ENCODE data around the gene KLHDC4. TPM values are rescaled to one million over a fixed set of nuclear protein-coding genes. Genes with fewer than 3 reads are reported as not detected.
A peak's percentile ranks its signal among the peaks of the same experiment; 100 is the strongest.

Gene KLHDC4
- total RNA-seq, 2 experiments from 2014 or later: 91.7 to 101 TPM

GRCh38 chr16:87702325-87702811 lies 63.4 kb downstream of the KLHDC4 start:
- H3K36me3 Mint-ChIP-seq (ENCODE audit: low read depth): peaks cover 36% of the 10 kb centered on the region
- ATAC-seq (peak; percentile 76), DNase-seq (peak; percentile 66)
- H3K9me3 Mint-ChIP-seq (ENCODE audit: insufficient read depth): no peaks in the 10 kb centered on the region
- peak overlapping the region; percentile 79 for H3K27ac Mint-ChIP-seq
- POLR2A ChIA-PET: interaction anchor here (1.8 kb wide), 1 partner anchor 63 kb away, joined by 6 read pairs; the partner anchor contains the start of gene KLHDC4
- CTCF ChIA-PET: interaction anchor here (0.9 to 2.3 kb wide), 3 partner anchors 66 to 254 kb away, joined by 3 to 11 read pairs (median 7); no protein-coding TSS in a partner anchor
- H3K4me1 Mint-ChIP-seq (ENCODE audit: low read depth): peaks cover 52% of the 10 kb centered on the region
- H3K27me3 Mint-ChIP-seq (ENCODE audit: low read depth): no peaks in the 10 kb centered on the region
- H3K4me3 Mint-ChIP-seq: peak overlapping the region; percentile 19

GRCh38 chr16:87701505-87701921 lies 64.3 kb downstream of the KLHDC4 start:
- Mint-ChIP-seq H3K4me1 (ENCODE audit: low read depth) (peaks cover 52% of the 10 kb centered on the region), H3K9me3 (ENCODE audit: insufficient read depth) (no peaks in the 10 kb centered on the region), H3K4me3 (no peak overlapping the region), H3K27me3 (ENCODE audit: low read depth) (no peaks in the 10 kb centered on the region), H3K36me3 (ENCODE audit: low read depth) (peaks cover 40% of the 10 kb centered on the region), H3K27ac (peak overlapping the region; percentile 46)
- POLR2A ChIA-PET: interaction anchor here (1.1 to 1.8 kb wide), 2 partner anchors 9 to 64 kb away, joined by 3 to 6 read pairs; partner anchors contain the start of gene KLHDC4
- DNase-seq (no peak), ATAC-seq (no peak)
- CTCF ChIA-PET: interaction anchor here (1.8 to 2.3 kb wide), 2 partner anchors 65 to 67 kb away, joined by 7 to 11 read pairs; no protein-coding TSS in a partner anchor

GRCh38 chr16:87701078-87701460 lies 64.7 kb downstream of the KLHDC4 start:
- ATAC-seq (no peak), DNase-seq (no peak)
- Mint-ChIP-seq H3K27ac (peak overlapping the region; percentile 34), H3K4me3 (no peak overlapping the region), H3K4me1 (ENCODE audit: low read depth) (peaks cover 52% of the 10 kb centered on the region), H3K36me3 (ENCODE audit: low read depth) (peaks cover 40% of the 10 kb centered on the region), H3K27me3 (ENCODE audit: low read depth) (no peaks in the 10 kb centered on the region), H3K9me3 (ENCODE audit: insufficient read depth) (no peaks in the 10 kb centered on the region)
- ChIA-PET POLR2A (interaction anchor here (1.1 to 1.8 kb wide), 2 partner anchors 9 to 65 kb away, joined by 3 to 6 read pairs; partner anchors contain the start of gene KLHDC4), CTCF (interaction anchor here (1.1 to 2.3 kb wide), 2 partner anchors 65 to 78 kb away, joined by 3 to 11 read pairs; no protein-coding TSS in a partner anchor)

GRCh38 chr16:87700406-87701077 lies 65.2 kb downstream of the KLHDC4 start:
- ChIA-PET POLR2A (interaction anchor here (1.1 to 1.8 kb wide), 2 partner anchors 10 to 65 kb away, joined by 3 to 6 read pairs; partner anchors contain the start of gene KLHDC4), CTCF (interaction anchor here (1.1 kb wide), 1 partner anchor 79 kb away, joined by 3 read pairs; no protein-coding TSS in a partner anchor)
- no peaks in the 10 kb centered on the region for H3K9me3 Mint-ChIP-seq (ENCODE audit: insufficient read depth)
- H3K36me3 Mint-ChIP-seq (ENCODE audit: low read depth): peaks cover 40% of the 10 kb centered on the region
- ATAC-seq (no peak), DNase-seq (peak; percentile 35)
- no peak overlapping the region for H3K4me3 Mint-ChIP-seq
- peak overlapping the region; percentile 34 for H3K27ac Mint-ChIP-seq
- no peaks in the 10 kb centered on the region for H3K27me3 Mint-ChIP-seq (ENCODE audit: low read depth)
- H3K4me1 Mint-ChIP-seq (ENCODE audit: low read depth): peaks cover 52% of the 10 kb centered on the region

- Mint-ChIP-seq H3K27ac (peak overlapping the region; percentile 25), H3K4me1 (ENCODE audit: low read depth) (peaks cover 44% of the 10 kb centered on the region), H3K27me3 (ENCODE audit: low read depth) (no peaks in the 10 kb centered on the region), H3K36me3 (ENCODE audit: low read depth) (peaks cover 33% of the 10 kb centered on the region), H3K4me3 (no peak overlapping the region), H3K9me3 (ENCODE audit: insufficient read depth) (no peaks in the 10 kb centered on the region)
- ChIA-PET POLR2A (no interaction called here), CTCF (no interaction called here)
- ATAC-seq (no peak), DNase-seq (no peak)
These were observed 67.0 kb downstream of the KLHDC4 start for GRCh38 chr16:87698676-87699199.

- peak overlapping the region; percentile 14 for H3K27ac Mint-ChIP-seq
- DNase-seq (no peak), ATAC-seq (no peak)
- peaks cover 39% of the 10 kb centered on the region for H3K4me1 Mint-ChIP-seq (ENCODE audit: low read depth)
- no peaks in the 10 kb centered on the region for H3K9me3 Mint-ChIP-seq (ENCODE audit: insufficient read depth)
- ChIA-PET CTCF (no interaction called here), POLR2A (no interaction called here)
- H3K4me3 Mint-ChIP-seq: no peak overlapping the region
- no peaks in the 10 kb centered on the region for H3K27me3 Mint-ChIP-seq (ENCODE audit: low read depth)
- H3K36me3 Mint-ChIP-seq (ENCODE audit: low read depth): peaks cover 28% of the 10 kb centered on the region
These were observed 67.5 kb downstream of the KLHDC4 start for GRCh38 chr16:87698241-87698640.

DNA sequence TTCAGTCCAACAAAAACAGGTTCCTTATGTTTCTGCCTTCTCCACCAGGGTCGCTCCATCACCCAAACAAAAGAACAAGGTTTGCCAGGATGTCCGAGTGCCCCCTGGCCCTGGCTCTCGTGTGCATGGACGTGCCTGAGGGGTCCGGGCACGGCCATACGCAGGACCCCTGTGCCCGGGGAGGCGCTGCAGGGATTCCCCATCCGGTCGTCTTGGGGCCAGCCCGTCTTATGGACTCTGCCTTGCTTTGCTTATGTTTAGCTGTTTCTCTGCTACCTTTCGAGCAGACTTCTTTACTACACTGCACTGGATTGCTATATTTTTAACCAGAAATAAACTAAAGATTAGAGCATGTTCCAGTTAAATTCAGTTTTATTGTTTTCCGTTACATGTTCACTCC lies 68.0 kb downstream of the KLHDC4 start:
- Mint-ChIP-seq H3K4me1 (ENCODE audit: low read depth) (peaks cover 34% of the 10 kb centered on the region), H3K27ac (no peak overlapping the region), H3K27me3 (ENCODE audit: low read depth) (no peaks in the 10 kb centered on the region), H3K4me3 (no peak overlapping the region), H3K36me3 (ENCODE audit: low read depth) (peaks cover 25% of the 10 kb centered on the region), H3K9me3 (ENCODE audit: insufficient read depth) (no peaks in the 10 kb centered on the region)
- DNase-seq: no peak
- CTCF ChIA-PET: no interaction called here
- POLR2A ChIA-PET: no interaction called here
- no peak for ATAC-seq

GRCh38 chr16:87697256-87697655 lies 68.5 kb downstream of the KLHDC4 start:
- DNase-seq (no peak), ATAC-seq (no peak)
- H3K4me1 Mint-ChIP-seq (ENCODE audit: low read depth): peaks cover 29% of the 10 kb centered on the region
- H3K27me3 Mint-ChIP-seq (ENCODE audit: low read depth): no peaks in the 10 kb centered on the region
- CTCF ChIA-PET: no interaction called here
- POLR2A ChIA-PET: no interaction called here
- no peaks in the 10 kb centered on the region for H3K9me3 Mint-ChIP-seq (ENCODE audit: insufficient read depth)
- H3K27ac Mint-ChIP-seq: no peak overlapping the region
- H3K4me3 Mint-ChIP-seq: no peak overlapping the region
- H3K36me3 Mint-ChIP-seq (ENCODE audit: low read depth): peaks cover 21% of the 10 kb centered on the region

DNA sequence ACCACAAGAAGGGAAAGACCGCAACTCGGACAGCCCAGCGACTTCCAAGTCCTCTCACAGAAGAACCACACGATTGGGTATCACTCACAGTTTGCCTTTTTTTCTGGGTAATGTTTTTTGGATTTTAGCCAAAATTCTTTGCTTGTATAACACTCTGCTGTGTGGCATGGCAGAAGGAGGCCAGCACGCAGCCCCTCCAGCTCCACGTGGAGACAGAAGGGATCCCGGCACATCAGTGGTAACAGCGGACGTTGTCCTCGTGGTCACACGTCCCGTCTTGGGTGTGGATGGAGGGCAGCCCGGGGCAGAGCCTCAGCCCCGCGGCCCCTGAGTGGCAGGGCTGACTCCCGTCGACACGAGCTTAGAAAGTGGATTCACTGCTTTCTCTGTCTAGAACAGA lies 69.1 kb downstream of the KLHDC4 start:
- no peak overlapping the region for H3K27ac Mint-ChIP-seq
- H3K27me3 Mint-ChIP-seq (ENCODE audit: low read depth): no peaks in the 10 kb centered on the region
- peaks cover 25% of the 10 kb centered on the region for H3K4me1 Mint-ChIP-seq (ENCODE audit: low read depth)
- no peak for DNase-seq
- CTCF ChIA-PET: no interaction called here
- peaks cover 17% of the 10 kb centered on the region for H3K36me3 Mint-ChIP-seq (ENCODE audit: low read depth)
- no peak for ATAC-seq
- no peak overlapping the region for H3K4me3 Mint-ChIP-seq
- H3K9me3 Mint-ChIP-seq (ENCODE audit: insufficient read depth): no peaks in the 10 kb centered on the region
- POLR2A ChIA-PET: no interaction called here

DNA sequence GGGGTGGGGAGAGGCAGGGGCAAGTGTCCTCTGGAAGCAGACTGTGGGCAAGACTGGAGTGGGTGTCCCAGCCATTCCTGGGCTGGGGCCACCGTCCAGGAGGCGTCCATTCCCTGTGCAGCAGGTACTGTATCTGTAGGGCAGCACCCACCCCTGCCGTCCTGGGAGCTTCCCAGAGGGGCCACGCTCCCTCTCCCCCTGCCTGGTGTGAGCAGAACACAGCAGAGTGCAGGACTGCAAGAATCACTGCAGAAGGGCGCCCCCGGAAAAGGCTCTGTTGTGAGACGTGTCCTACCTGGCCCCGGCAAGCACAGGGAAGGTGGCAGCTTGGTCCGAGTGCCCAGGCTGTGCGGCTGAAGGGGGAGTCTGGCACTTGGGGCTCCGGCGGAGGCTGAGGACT lies 70.3 kb downstream of the KLHDC4 start:
- Mint-ChIP-seq H3K36me3 (ENCODE audit: low read depth) (peaks cover 11% of the 10 kb centered on the region), H3K9me3 (ENCODE audit: insufficient read depth) (no peaks in the 10 kb centered on the region), H3K4me1 (ENCODE audit: low read depth) (peaks cover 13% of the 10 kb centered on the region), H3K4me3 (no peak overlapping the region), H3K27ac (no peak overlapping the region), H3K27me3 (ENCODE audit: low read depth) (no peaks in the 10 kb centered on the region)
- no peak for ATAC-seq
- CTCF ChIA-PET: no interaction called here
- no peak for DNase-seq
- POLR2A ChIA-PET: no interaction called here

DNA sequence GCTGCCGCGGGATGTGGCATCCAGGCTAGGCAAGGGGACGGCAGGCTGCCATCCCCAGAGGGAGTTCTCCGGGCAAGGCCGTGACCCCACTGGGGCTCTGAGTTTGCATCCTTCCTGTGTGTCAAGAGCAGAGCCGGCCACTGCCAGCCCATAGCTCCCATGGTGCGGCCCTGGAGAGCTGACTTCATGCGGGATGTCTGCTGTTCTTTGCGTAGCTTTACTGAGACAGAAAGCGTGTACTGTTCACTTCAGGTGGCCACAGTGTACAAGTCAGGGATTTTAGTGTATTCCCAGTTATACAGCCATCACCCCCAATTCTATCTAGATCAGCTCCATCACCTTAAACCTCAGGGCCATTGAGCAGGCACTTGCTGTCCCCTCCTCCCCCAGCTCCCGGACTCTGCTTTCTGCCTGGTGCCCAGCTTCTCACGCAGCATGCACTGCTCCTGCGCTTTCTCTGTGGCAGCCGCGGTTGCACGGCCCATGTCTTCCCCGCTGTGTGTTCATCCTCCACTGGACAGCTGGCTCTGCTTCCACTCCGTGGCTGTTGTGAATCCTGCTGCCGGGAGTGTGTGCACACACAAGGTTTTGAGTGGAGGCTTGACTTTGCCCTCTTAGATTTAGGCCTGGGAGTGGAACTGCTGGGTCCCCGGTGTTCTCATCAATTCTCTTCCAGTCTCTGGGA lies 71.2 kb downstream of the KLHDC4 start:
- ChIA-PET CTCF (no interaction called here), POLR2A (no interaction called here)
- peaks cover 8% of the 10 kb centered on the region for H3K4me1 Mint-ChIP-seq (ENCODE audit: low read depth)
- no peak overlapping the region for H3K27ac Mint-ChIP-seq
- ATAC-seq: no peak
- H3K36me3 Mint-ChIP-seq (ENCODE audit: low read depth): peaks cover 10% of the 10 kb centered on the region
- H3K27me3 Mint-ChIP-seq (ENCODE audit: low read depth): no peaks in the 10 kb centered on the region
- DNase-seq: no peak
- H3K4me3 Mint-ChIP-seq: no peak overlapping the region
- no peaks in the 10 kb centered on the region for H3K9me3 Mint-ChIP-seq (ENCODE audit: insufficient read depth)

- H3K4me3 Mint-ChIP-seq: no peak overlapping the region
- peaks cover 5% of the 10 kb centered on the region for H3K4me1 Mint-ChIP-seq (ENCODE audit: low read depth)
- no peaks in the 10 kb centered on the region for H3K9me3 Mint-ChIP-seq (ENCODE audit: insufficient read depth)
- ATAC-seq (no peak), DNase-seq (no peak)
- ChIA-PET POLR2A (no interaction called here), CTCF (interaction anchor here (0.6 kb wide), 1 partner anchor 617 kb away, joined by 3 read pairs; no protein-coding TSS in a partner anchor)
- no peaks in the 10 kb centered on the region for H3K27me3 Mint-ChIP-seq (ENCODE audit: low read depth)
- peaks cover 10% of the 10 kb centered on the region for H3K36me3 Mint-ChIP-seq (ENCODE audit: low read depth)
- H3K27ac Mint-ChIP-seq: no peak overlapping the region
These were observed 72.0 kb downstream of the KLHDC4 start for GRCh38 chr16:87693827-87694226.
